Skin epidermis (tissue), 12 donors: ENCODE measurements around the gene TGFB1.
A peak's percentile ranks its signal among the peaks of the same experiment; 100 is the strongest.

Experiments used
- H3K27ac ChIP-seq, 21 experiments: fragments of 200-600 bp; sonication (generic) in 11 of 21; one replicate each; pipeline ENCODE4 v1.5.0; 2020; ENCODE audit warnings: mild to moderate bottlenecking in 3 of 21, inconsistent platforms in 2 of 21, moderate library complexity in 2 of 21
- H3K4me3 ChIP-seq, 7 experiments: fragments of 200-600 bp; sonication (generic) in 2 of 7; one replicate each; pipeline ENCODE4 v1.5.0; 2020; ENCODE audit warnings: inconsistent platforms in 2 of 7, mild to moderate bottlenecking in 2 of 7, moderate library complexity in 1 of 7

Gene TGFB1

GRCh38 chr19:41325947-41326706 is 27.6 kb downstream of the TGFB1 start:
- Histone ChIP-seq H3K4me3 (peak overlapping the region in 2 of 7 experiments; percentile 2), H3K27ac (peak overlapping the region in 20 of 21 experiments; percentile 34 to 95 (median 84))

GRCh38 chr19:41325640-41325946 is 28.1 kb downstream of the TGFB1 start:
- Histone ChIP-seq H3K4me3 (peak overlapping the region in 1 of 7 experiments; percentile 2), H3K27ac (peak overlapping the region in 20 of 21 experiments; percentile 34 to 95 (median 83))

GRCh38 chr19:41324921-41325639 is 28.6 kb downstream of the TGFB1 start:
- H3K4me3 ChIP-seq = no peak overlapping the region

GRCh38 chr19:41324231-41324702 is 29.5 kb downstream of the TGFB1 start:
- Histone ChIP-seq H3K4me3 (no peak overlapping the region), H3K27ac (peak overlapping the region in 20 of 21 experiments; percentile 52 to 95 (median 83))

More at GRCh38 chr19:41324921-41325639, 28.6 kb downstream of the TGFB1 start:
- H3K27ac ChIP-seq = peak overlapping the region in 20 of 21 experiments; percentile 34 to 95 (median 83)

GRCh38 chr19:41323430-41324125 is 30.1 kb downstream of the TGFB1 start:
- no peak overlapping the region for H3K4me3 ChIP-seq
- peak overlapping the region in 20 of 21 experiments; percentile 52 to 95 (median 83) for H3K27ac ChIP-seq

- H3K27ac ChIP-seq = peak overlapping the region in 20 of 21 experiments; percentile 52 to 95 (median 83)
- no peak overlapping the region for H3K4me3 ChIP-seq
Measured at GRCh38 chr19:41323023-41323422, 30.7 kb downstream of the TGFB1 start.

- Histone ChIP-seq H3K4me3 (no peak overlapping the region), H3K27ac (peak overlapping the region in 19 of 21 experiments; percentile 52 to 95 (median 83))
Measured at GRCh38 chr19:41322451-41322850, 31.3 kb downstream of the TGFB1 start.

GRCh38 chr19:41321600-41322270 is 32.0 kb downstream of the TGFB1 start:
- H3K27ac ChIP-seq = peak overlapping the region in 18 of 21 experiments; percentile 47 to 95 (median 84)
- H3K4me3 ChIP-seq = no peak overlapping the region

GRCh38 chr19:41321204-41321599 is 32.5 kb downstream of the TGFB1 start:
- Histone ChIP-seq H3K27ac (peak overlapping the region in 14 of 21 experiments; percentile 47 to 95 (median 84)), H3K4me3 (no peak overlapping the region)

GRCh38 chr19:41320568-41320967 is 33.2 kb downstream of the TGFB1 start:
- Histone ChIP-seq H3K27ac (peak overlapping the region in 5 of 21 experiments; percentile 21 to 89 (median 83)), H3K4me3 (no peak overlapping the region)

GRCh38 chr19:41320185-41320518 is 33.6 kb downstream of the TGFB1 start:
- Histone ChIP-seq H3K4me3 (no peak overlapping the region), H3K27ac (no peak overlapping the region)

GRCh38 chr19:41319500-41320184 is 34.1 kb downstream of the TGFB1 start:
- no peak overlapping the region for H3K27ac ChIP-seq
- no peak overlapping the region for H3K4me3 ChIP-seq

- H3K4me3 ChIP-seq = no peak overlapping the region
- H3K27ac ChIP-seq = no peak overlapping the region
Measured at GRCh38 chr19:41318696-41319499, 34.8 kb downstream of the TGFB1 start.

- Histone ChIP-seq H3K4me3 (no peak overlapping the region), H3K27ac (no peak overlapping the region)
Measured at GRCh38 chr19:41316306-41316920, 37.3 kb downstream of the TGFB1 start.

GRCh38 chr19:41311613-41312012 is 42.1 kb downstream of the TGFB1 start:
- H3K4me3 ChIP-seq = no peak overlapping the region

GRCh38 chr19:41311072-41311471 is 42.6 kb downstream of the TGFB1 start:
- Histone ChIP-seq H3K27ac (peak overlapping the region in 15 of 21 experiments; percentile 88 to 99 (median 97)), H3K4me3 (peak overlapping the region; percentile 50 to 80 (median 68))

More at GRCh38 chr19:41311613-41312012, 42.1 kb downstream of the TGFB1 start:
- peak overlapping the region in 1 of 21 experiments; percentile 96 for H3K27ac ChIP-seq

GRCh38 chr19:41310033-41310831 is 43.5 kb downstream of the TGFB1 start, which contains the start of gene CCDC97:
TSS of gene CCDC97 (plus strand) at chr19:41310172. CDS start at chr19:41310311, 139 bp downstream.
- Histone ChIP-seq H3K4me3 (peak within 1 kb of the TSS; percentile 50 to 80 (median 68)), H3K27ac (peak within 1 kb of the TSS; percentile 69 to 99 (median 96))
